ENCODE measurements around the gene SNX30. TPM values are rescaled to one million over a fixed set of nuclear protein-coding genes. Genes with fewer than 3 reads are reported as not detected.
"Not testable (repeated sequence)": the region's sequence is repeated elsewhere in the genome, so short reads cannot be mapped to it uniquely, and the experiment has no call there.

Gene SNX30
- total and polyA plus RNA-seq, 2 donors (not counting 1 experiment from before 2014, with no cell fraction given) = 3.8 to 20.6 TPM

DNA sequence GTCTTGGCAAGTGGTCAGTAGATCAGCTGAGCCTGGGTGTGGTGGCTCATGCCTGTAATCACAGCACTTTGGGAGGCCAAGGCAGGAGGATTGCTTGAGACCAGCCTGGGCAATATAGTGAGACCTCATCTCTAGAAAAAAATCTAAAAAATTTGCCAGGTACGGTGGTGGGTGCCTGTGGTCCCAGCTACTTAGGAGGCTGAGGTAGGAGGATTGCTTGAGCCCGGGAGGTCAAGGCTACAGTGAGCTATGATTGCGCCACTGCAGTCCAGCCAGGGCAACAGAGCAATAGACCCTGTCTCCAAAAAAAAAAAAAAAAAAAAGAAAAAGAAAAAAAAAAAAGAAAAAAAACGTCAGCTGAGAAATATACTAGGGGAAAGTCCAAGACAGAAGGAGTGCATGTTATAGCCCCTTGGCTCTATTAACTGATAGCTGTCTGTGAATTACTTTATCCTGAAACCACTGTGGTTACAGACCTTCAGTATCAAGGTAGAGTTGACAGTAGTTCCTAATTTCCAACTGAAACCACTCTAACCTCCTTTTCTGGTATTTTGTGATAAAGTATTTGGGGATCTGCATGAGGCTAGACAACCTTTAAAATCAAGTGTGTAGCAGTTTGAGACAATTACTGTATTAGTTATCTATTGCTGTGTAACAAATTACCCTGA lies 30.3 kb upstream of the SNX30 start:
- CTCF ChIA-PET = interaction anchor here (1.4 to 2.7 kb wide), 2 partner anchors 16 to 73 kb away, joined by 3 to 15 read pairs; no protein-coding TSS in a partner anchor
- DNase-seq (no peak), ATAC-seq (ENCODE audit: low read depth) (no peak)
- Mint-ChIP-seq H3K27me3 (no peaks in the 10 kb centered on the region), H3K4me1 (peaks cover 14% of the 10 kb centered on the region), H3K4me3 (no peak overlapping the region), H3K9me3 (ENCODE audit: insufficient read depth) (no peaks in the 10 kb centered on the region), H3K27ac (no peak overlapping the region)
- H3K27me3 ChIP-seq (replicated peaks in 1 of 4; ENCODE audit: control extremely low read depth in 1 of 4, control insufficient read depth in 3 of 4, insufficient read depth in 4 of 4, low read length in 3 of 4) = no peaks in the 10 kb centered on the region
- no peak overlapping the region for H3K9ac ChIP-seq (ENCODE audit: low read length)
- H3K9me3 ChIP-seq (ENCODE audit: control extremely low read depth in 1 of 3, control insufficient read depth in 2 of 3, insufficient read depth in 1 of 3, low read length in 2 of 3) = no peaks in the 10 kb centered on the region
- no CpG with 5 or more reads among the region's 4 CpGs for WGBS (ENCODE audit: insufficient coverage)
- no peaks in the 10 kb centered on the region for H4K20me1 ChIP-seq (ENCODE audit: control insufficient read depth, insufficient read depth, low read length, poor library complexity, severe bottlenecking)
- H3K4me3 ChIP-seq (ENCODE audit: control extremely low read depth in 1 of 5, extremely low read depth in 1 of 5, insufficient read depth in 1 of 5, low read depth in 2 of 5, low read length in 4 of 5) = no peak overlapping the region
- intact Hi-C loops (cut with micrococcal nuclease) = no loop called here
- peaks cover 6 to 16% of the 10 kb centered on the region in 2 donors for H3K4me1 ChIP-seq (ENCODE audit: control insufficient read depth in 2 of 2, insufficient read depth in 2 of 2, low read length in 2 of 2)
- peaks cover 23% of the 10 kb centered on the region for H3K79me2 ChIP-seq (ENCODE audit: control insufficient read depth, insufficient read depth, low read length)
- H3K27ac ChIP-seq (ENCODE audit: low read length in 2 of 2) = no peak overlapping the region
- POLR2A ChIA-PET = no interaction called here
- peaks cover 0 to 3% of the 10 kb centered on the region in 2 experiments for H3K36me3 ChIP-seq (replicated peaks in 1 of 2; ENCODE audit: control extremely low read depth in 1 of 2, control insufficient read depth in 1 of 2, extremely low read depth in 1 of 2, insufficient read depth in 2 of 2, low read length in 1 of 2)
- no peak overlapping the region for H2AFZ ChIP-seq (ENCODE audit: insufficient read depth, low read depth, low read length, poor library complexity, severe bottlenecking)
- H3K4me2 ChIP-seq (replicated peaks; ENCODE audit: low read depth, low read length, poor library complexity, severe bottlenecking) = no peak overlapping the region
- TF ChIP-seq, protein P1, sequence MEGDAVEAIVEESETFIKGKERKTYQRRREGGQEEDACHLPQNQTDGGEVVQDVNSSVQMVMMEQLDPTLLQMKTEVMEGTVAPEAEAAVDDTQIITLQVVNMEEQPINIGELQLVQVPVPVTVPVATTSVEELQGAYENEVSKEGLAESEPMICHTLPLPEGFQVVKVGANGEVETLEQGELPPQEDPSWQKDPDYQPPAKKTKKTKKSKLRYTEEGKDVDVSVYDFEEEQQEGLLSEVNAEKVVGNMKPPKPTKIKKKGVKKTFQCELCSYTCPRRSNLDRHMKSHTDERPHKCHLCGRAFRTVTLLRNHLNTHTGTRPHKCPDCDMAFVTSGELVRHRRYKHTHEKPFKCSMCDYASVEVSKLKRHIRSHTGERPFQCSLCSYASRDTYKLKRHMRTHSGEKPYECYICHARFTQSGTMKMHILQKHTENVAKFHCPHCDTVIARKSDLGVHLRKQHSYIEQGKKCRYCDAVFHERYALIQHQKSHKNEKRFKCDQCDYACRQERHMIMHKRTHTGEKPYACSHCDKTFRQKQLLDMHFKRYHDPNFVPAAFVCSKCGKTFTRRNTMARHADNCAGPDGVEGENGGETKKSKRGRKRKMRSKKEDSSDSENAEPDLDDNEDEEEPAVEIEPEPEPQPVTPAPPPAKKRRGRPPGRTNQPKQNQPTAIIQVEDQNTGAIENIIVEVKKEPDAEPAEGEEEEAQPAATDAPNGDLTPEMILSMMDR (IDR thresholded peaks at IDR 0.05) = no peak
- TF ChIP-seq EZH2 (IDR thresholded peaks at IDR 0.05; ENCODE audit: borderline replicate concordance, insufficient read depth, low read depth, low read length, poor library complexity, severe bottlenecking) = no peak

DNA sequence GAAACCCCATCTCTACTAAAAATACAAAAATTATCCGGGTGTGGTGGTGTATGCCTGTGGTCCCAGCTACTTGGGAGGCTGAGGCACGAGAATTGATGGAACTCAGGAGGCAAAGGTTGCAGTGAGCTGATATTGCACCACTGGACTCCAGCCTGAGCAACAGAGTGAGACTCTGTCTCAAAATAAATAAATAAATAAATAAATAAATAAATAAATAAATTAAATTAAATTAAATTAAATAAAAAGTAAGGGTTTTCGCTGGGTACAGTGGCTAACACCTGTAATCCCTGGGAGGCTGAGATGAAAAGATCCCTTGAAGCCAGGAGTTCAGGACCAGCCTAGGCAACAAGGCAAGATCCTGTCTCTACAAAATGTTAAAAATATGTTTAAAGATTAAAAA lies 27.8 kb upstream of the SNX30 start:
- WGBS (ENCODE audit: insufficient coverage) = no CpG with 5 or more reads among the region's 3 CpGs

More for the DNA sequence above, 27.8 kb upstream of the SNX30 start:
- POLR2A ChIA-PET; H3K9me3 ChIP-seq (ENCODE audit: control extremely low read depth in 1 of 3, control insufficient read depth in 2 of 3, insufficient read depth in 1 of 3, low read length in 2 of 3); CTCF ChIA-PET; H3K36me3 ChIP-seq (replicated peaks in 1 of 2; ENCODE audit: control extremely low read depth in 1 of 2, control insufficient read depth in 1 of 2, extremely low read depth in 1 of 2, insufficient read depth in 2 of 2, low read length in 1 of 2); H3K9ac ChIP-seq (ENCODE audit: low read length); H3K27ac ChIP-seq (ENCODE audit: low read length in 2 of 2); intact Hi-C loops (cut with micrococcal nuclease); H3K4me2 ChIP-seq (replicated peaks; ENCODE audit: low read depth, low read length, poor library complexity, severe bottlenecking); H3K27ac Mint-ChIP-seq; H4K20me1 ChIP-seq (ENCODE audit: control insufficient read depth, insufficient read depth, low read length, poor library complexity, severe bottlenecking); H2AFZ ChIP-seq (ENCODE audit: insufficient read depth, low read depth, low read length, poor library complexity, severe bottlenecking); H3K4me3 Mint-ChIP-seq; DNase-seq; H3K27me3 ChIP-seq (replicated peaks in 1 of 4; ENCODE audit: control extremely low read depth in 1 of 4, control insufficient read depth in 3 of 4, insufficient read depth in 4 of 4, low read length in 3 of 4); H3K27me3 Mint-ChIP-seq; H3K4me3 ChIP-seq (ENCODE audit: control extremely low read depth in 1 of 5, extremely low read depth in 1 of 5, insufficient read depth in 1 of 5, low read depth in 2 of 5, low read length in 4 of 5); ATAC-seq (ENCODE audit: low read depth); H3K9me3 Mint-ChIP-seq (ENCODE audit: insufficient read depth); H3K79me2 ChIP-seq (ENCODE audit: control insufficient read depth, insufficient read depth, low read length): not testable (repeated sequence)
- peaks cover 19 to 25% of the 10 kb centered on the region in 2 donors for H3K4me1 ChIP-seq (ENCODE audit: control insufficient read depth in 2 of 2, insufficient read depth in 2 of 2, low read length in 2 of 2)
- peaks cover 25% of the 10 kb centered on the region for H3K4me1 Mint-ChIP-seq

Measured in B cell (primary cell).